Amygdala (tissue), 56 donors: ENCODE data around the gene KRT83.
"Not testable (repeated sequence)": the region's sequence is repeated elsewhere in the genome, so short reads cannot be mapped to it uniquely, and the experiment has no call there.

Experiments used
- DNase-seq, 56 donors: peaks; one replicate each; lab custom pipeline; 2025; lab: John Stamatoyannopoulos, UW

Gene KRT83

DNA sequence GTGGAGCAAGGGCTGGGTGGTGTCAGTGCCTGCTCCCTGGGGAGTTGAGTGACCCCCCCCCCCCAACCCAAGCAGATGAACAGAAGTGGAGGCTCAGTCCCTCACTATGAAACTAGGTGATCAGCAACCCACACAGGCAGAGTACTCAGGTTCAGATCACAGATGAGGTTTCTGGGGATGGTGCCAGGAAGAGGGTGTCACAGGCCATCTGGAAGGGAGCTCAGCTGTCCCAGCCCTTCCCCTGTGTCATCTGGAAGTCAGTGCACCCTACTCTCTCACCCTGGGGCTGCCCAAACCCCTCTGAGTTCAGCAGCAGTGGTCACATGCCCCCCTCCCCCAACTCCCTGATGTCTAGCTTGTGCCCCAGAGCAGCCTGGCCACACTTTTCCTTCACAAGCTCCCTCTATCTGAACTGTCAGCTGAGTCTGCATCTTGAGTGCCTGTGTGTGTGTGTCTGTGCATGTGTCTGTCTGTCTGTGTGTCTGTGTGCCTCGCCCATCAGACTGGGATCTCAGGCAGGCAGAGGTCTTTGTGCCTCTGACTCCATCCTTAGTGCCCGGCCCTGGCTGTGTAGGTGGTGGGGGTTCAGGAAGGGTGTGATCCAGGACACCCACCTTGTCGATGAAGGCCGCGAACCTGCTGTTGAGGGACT lies 30.6 kb downstream of the KRT83 start:
- DNase-seq, result not testable (repeated sequence)

DNA sequence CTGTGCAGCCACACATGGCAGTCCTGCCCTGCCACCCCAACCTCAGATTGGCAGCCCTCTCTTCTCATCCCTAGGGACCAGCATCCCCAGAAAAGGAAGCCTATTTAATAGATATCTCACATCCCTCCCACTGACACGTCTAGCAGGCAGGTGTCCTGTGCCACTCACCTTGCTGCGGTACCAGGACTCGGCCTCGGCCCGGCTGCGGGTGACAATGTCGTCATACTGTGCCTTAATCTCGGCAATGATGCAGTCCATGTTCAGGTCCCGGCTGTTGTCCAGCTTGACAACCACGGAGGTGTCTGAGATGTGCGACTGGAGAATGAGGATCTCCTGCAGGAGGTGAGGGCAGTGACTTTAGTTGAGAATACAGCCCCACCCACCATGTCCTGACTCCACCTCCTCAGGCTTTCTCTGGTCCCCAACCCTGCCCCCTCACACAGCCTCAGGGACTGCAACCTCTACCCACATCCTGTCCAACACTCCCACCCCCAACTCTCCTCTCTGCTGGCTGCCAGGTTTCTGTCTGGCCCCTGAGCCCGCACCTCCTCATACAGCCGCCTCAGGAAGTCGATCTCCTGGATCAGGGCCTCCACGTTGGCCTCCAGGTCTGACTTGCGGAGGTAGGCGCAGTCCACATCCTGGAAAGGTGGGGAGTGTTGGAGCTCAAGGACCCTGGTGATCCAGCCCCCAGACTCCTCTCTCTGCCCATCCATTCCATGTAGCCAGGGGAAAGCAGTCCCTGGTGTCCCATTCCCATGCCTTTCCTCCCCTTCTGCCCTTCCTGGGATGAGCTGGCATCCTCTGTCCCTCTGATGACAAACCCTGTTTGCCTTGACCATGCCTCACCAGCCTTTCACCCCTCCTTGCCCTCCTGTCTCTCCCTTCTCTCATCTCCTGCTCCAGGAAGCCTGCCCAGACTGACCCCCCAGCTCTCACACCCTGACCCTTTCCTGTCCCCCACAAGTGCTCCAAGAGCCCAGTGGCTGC lies 33.1 kb downstream of the KRT83 start:
- not testable (repeated sequence) for DNase-seq

DNA sequence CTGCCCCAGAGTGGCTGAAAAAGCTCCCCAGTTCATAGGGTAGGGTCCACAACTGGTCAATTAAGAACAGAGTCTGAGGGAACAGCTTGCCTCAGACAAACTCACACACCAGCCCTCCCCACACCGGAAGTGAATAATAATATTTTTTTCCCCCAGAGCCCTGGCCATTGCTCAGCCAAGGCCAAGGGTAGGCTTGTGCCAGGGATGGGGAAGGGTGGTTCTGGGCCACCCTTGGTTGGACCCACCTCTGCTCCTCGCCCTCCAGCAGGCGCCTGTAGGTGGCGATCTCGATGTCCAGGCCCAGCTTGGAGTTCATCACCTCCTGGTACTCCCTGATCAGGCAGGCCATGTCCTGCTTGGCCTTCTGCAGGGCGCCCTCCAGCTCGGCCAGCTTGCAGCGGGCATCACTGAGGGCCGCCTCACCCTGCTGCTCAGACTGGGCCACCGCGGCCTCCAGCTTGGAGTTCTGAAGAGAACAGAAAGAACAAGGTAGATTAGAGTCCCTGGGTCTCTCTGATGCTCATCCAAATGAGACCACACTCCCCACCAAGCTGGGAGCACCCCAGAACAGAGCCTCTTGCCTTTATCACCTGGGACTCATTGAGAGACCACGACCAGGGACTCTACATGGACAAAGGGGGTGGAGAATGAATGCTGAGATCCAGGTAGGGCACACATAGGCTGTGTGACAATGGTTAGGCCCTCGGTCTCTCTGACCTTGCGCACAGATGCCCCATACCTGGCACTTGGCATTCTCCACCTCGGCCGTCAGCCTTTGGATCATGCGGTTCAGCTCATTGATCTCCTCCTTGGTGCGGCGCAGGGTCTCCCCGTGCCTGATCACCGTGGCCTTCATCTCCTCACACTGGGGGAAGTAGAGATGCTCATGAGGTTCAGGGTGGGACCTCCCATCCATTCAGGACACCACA lies 34.1 kb downstream of the KRT83 start:
- DNase-seq, result not testable (repeated sequence)

DNA sequence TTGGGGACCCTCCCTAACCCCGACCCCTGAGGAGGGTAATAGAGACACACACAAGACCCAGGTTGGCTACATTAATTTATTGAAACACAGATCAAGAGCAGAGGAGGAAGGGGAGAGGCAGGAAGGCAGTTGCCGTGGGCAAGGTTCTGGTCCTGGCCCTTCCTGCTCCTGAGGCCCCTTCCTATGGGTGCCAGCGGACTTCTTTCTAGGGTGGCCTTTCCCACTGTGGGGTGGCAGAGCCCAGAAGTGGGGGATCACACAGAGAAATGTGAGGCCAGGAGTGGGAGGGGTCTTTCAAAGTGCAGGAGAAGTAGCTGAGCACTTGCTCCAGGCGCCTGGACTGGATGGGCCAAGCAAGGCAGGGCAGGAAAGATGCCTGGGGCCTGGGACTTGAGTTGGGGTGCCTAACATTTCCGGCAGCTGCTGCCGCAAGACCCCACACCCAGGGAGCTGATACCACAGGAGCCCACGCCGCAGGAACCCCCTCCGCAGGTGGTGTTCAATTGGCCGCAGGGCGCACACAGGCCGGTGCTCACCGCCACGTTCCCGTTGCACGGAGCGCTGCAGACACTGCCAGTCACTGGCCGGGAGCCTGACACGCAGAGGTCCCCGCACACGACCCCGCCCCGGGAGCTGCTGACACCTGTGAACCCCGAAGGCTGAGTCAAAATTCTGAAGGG lies 35.2 kb downstream of the KRT83 start:
- no peak for DNase-seq

DNA sequence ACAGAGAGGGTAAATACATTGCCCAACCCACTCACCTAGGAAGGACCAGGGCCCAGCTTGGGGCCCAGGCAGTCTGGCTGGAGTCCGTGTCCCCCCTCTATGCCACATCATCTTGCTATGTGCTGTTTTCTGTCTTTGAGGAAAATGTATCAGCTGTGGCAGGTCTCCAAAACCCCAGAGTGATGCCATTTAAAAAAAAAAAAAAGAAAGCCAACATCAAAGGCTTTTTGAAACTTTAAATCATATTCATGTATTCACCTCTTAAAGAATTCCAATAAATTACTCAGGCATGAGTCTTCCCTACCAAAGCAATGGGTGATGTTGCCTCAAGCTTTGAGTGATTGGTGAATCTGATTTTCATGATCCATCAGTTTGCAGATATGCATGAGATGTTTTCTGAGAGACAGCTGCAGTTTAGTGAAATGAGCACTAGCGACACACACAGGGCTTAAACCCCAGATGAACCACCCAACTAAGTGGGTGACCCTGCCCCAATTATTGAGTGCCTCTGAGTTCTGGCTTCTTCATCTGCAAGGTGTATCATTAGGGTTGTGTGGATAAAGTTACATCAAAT lies 35.9 kb downstream of the KRT83 start:
- DNase-seq, result no peak

DNA sequence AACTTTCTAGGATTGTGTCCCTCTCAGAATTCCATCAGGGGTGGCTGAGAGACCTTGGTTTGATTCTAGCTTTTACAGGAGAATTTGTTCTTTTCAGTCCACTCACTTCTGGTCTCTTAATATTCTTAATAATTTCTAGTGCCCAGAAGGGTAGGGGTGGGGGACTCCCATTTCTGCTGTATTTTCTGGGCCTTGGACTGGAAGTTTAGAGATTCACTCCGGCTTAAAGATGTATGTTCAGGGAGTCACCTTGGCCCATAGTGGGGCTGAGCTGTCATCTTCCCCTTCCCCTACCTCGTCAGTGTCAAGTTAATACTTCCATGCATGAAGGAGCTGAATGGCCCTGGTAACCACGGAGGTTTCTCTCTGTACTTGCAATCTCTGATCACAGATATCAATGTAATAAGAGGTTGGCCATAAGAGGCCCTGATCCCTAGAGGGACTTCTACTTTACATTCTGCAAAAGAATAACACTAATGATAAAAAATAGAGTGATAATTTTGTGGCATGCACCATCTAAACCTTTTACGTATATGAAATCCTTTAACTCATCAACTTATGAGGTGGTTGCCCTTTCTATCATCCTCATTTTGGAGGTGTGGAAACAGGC lies 36.5 kb downstream of the KRT83 start:
- no peak for DNase-seq

DNA sequence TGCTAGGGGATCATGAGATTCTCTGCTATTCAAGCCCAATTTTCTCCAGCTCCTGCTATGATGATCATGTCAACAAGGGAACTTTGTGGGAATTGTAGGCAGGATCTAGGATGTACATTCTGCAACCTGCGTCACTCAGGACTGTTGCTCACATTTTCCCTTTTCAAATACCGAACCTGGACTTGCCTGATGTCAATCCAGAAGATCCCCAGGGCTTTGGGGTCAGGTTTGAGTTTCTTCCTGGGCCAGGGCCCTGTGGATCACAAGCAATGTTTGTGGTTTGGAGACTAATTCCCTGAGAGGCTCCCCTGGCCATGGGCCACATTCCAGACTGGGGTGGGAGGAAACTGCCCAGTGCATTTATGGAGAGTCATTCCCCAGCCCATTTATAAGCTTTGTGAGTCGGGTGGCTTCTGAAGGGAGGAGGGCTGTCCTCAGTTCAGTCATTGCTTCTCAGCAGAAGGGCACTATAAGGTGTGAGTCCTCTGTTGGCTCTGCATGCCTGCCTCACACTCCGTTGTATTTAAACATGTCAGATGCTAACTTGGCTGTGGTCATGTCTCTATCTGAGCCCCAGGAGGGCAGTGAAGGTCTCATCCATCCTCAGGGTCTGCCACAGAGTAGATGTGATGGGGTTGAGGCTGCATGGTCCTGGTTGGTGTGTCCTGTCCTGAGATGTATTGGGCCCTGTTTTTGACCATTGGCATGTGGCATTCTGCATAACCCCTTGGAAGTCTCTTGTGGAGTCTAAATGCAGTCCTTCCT lies 40.2 kb downstream of the KRT83 start:
- no peak for DNase-seq

DNA sequence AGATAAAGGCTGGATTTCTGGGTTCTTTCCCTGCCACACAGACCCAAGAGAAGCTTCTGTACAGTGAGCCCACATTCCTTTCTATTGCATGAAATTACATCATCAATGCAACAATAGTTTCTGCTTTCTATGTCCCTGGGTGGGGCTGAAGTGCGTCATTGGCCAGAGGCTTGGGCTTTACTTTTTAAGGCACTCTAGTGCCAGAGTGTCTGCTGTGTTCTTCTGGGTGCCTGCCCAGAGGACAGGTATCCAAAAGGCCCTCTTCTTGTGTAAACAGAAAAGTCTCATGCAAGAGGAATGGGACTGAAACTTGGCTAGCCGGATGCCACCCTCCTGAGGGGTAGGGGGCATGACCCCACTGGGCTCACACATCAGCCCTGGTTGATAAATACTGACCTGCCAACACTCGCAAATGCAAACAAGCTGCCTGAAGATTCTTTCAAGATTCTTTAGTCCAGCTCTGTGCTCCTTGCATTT lies 40.8 kb downstream of the KRT83 start:
- DNase-seq, result no peak

DNA sequence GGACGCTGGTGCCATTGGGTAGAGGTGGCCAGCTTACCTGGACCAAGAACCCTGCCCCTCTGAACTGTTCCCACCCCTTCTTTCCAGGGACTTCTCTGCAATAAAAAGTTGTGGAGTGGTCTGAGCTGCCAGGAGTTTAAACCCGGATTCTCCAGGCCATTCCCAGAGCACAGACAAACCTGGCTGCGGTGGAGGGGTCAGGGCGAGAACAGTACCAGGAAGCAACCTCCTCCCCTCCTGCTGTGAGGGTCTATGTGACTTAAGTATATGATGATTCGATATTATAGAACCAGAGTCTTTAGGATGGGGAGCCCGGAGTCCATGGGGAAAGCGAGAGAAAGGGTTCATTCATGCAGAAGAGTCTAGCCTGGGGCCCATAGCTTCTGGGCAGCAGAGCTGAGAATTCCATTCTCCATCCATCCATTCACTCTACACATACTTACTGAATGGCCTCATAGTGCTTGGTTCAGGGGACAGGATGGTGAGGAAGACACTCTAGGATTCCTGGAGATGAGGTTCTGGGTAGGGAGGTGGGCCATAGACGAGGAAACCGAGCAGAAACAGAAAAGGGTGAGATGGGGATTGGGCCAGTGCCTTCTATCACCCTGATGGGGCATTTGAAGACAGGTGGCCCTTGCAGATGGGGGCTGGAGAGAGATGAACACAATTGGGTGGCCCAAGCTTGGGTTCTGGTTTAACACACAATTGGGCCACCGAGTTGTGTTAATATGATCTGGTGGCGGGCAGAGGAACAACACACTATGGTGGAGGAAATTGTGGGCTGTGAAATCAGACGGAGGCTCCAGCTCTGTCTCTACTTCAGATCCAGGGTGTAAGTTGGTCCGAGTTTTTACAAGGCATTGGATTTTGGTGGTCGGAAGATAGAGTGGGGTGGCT lies 41.5 kb downstream of the KRT83 start:
- no peak for DNase-seq

DNA sequence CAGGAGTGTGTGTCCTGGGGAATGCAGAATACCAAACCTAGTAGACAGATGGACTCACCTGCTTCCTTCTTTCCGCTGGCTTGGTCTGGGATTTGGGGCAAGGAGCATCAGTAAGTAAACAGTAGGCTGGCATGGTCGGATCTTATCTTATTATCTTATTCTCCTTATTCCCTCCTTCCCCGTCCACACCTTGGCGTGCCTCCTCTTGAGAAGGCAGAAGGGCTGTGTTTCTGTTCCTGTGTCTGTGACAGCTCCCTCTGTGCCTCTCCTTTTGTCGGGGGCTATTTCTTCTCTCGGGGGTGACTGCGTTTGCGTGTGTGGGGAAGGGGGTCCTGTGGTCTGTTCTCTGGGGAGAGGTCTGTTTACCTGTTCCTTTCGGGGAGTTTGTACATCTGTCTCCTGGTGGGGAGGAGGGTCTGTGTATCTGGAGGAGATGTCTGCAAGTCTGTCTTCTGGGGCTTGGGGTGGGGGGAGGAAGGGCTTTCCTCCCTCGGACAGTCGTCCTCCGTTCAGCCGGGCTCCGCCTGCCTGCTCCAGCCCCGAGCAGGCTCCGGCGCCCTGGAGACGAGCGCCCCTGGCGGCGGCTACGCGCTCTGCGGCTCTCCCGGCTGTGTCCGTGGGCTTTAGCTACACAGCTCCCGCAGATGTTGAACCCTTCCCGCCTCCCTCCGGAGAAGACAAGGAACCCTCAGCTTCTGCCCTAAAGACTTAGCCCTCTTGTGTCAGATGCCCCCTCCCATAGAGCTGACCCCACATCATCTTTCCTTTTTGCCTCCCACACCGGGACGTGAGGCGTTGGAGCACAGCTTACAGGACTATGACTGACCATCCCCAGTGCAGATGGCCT lies 42.4 kb downstream of the KRT83 start:
- peak in 49 of 56 donors; percentile 7 to 81 (median 44) for DNase-seq

DNA sequence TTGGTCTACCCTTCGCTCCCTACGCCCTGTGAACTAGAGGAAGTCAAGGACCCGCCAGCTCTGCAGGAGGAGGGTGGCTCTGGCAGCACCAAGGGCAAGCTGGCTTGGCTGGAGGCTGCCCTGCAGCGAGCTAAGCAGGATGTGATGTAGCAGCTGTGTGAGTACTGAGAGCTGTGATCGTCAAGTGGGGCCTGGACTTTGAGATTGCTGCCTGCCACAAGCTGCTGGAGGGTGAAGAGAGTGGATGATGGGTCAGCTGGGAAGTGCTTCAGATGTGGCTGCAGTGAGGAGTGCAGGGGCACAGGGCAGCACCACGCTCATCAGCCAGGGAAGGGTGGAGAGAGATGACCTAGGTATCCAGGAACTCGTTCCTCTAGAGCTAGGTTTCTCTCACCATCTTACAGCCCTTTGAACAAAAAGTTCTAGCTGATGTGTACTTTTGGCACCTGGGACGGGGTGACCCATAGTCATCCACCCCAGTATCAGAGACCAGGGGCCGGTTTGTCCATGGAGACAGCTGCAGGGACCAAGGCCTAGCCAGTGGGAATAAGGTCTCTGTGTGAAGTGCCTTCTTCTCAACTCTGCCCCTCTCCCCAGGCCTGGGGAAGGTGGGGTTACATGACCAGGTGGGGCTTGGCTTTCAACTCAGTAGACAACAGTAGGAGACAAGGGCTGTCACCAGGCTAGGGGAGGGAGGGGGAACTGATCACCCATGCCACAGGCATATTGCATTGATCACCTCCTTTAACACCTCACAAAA lies 43.5 kb downstream of the KRT83 start:
- no peak for DNase-seq

DNA sequence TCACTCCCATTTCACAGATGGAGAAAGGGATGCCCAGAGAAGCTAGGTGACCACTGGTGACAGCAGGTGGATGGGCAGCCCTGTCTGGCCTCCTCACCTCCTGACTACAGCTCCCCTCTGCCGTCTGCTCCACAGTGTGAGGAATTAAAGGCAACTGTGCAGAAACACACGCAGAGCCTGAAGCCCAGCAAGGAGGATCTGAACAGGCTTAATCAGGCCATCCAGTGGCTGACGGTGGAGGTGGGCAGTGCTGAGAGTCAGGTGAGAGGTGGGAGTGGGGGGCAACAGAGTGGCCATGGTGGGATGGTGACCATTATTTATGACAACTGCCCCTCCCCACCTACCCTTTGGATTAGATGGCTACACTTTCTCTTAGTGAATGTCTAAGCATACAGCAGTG lies 45.5 kb downstream of the KRT83 start:
- DNase-seq, result no peak

DNA sequence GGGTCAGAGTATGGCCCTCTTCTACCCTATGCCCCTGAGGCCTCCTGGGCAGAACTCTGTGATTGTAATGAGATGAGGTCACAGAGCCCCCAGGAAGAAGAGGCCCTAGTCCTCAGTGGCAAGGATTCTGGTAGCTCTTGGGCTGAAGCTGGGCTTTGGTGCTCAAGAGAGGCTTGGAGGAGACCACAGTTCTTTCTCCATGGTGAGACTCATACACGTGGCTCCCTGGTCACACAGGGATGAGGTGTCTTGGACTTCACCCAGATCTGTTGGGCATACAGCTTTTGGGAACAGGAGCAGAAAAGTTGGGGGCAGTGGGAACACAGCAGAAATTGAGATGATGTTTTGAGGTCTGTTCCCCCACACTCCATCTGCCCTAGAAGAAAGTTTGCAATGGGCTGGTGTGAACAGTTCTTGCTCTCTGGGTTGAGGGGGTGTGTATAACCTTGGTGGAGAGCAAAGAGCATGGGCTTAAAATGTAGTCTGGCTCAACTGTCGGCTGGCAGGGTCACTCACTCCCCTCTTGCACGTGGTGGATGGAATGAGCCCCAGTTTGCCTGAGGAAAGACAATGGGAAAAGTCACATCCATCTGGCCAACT lies 46.6 kb downstream of the KRT83 start, which contains the start of gene KRT86:
TSS of gene KRT86 (plus strand) at position 125 of the 600 bp plus-strand sequence. CDS start 27,272 bp downstream, outside the sequence.
- DNase-seq, result no peak

DNA sequence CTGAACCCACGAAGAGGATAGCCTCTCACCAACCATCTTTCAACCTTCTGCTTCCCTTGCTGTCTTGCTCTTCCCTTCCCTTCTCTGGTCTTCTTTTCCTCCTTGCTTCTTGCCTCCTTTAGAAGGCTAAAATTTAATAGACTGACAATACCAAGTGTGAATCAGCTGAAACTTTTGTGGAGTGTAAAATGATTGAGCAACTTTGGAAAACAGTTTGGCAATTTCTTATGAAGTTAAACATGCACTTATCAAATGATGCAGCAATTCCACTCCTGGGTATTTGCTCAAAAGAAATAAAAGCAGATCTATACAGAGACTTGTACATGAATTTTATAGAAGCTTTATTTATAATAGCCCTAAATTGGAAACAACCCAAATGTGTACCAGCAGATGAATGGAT lies 50.0 kb downstream of the KRT83 start:
- no peak for DNase-seq

DNA sequence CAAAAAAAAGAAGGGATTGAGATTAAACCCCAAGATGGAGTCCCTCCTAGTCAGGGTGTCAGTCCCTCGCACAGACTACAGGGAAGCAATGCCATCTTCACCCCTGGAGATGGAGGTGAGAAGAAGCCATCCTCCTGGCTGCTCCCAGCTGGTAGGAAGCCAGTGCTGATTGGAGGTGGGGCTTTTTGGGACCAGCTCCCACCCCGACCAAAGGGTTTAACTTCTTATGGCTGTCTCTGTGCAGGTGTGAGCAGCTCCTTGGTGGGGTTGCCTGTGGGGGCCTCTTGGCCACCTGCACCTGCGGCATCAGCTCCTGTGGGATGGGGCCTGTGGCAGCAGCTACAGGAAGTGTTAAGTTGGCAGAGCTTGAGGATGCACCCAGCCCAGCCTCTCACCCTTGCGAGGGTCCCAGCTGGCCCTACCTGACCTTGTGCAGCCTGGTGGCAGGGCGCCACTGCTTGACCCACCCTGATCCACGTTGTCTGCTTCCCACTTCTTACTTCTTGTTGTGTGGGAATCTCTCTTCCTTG lies 50.6 kb downstream of the KRT83 start:
- no peak for DNase-seq
